GM12891 (cell line): Measurements from ENCODE around the gene RNASE7.

Experiments
- POLR2A ChIP-seq: IDR thresholded peaks from 2 replicates; pipeline ENCODE4 v1.6.1; 2011; ENCODE audit warnings: low read depth, low read length, control low read depth
- POLR2AphosphoS5 ChIP-seq: IDR thresholded peaks from 2 replicates; pipeline ENCODE4 v1.6.1; 2011; ENCODE audit warnings: low read depth, low read length, control low read depth

DNA sequence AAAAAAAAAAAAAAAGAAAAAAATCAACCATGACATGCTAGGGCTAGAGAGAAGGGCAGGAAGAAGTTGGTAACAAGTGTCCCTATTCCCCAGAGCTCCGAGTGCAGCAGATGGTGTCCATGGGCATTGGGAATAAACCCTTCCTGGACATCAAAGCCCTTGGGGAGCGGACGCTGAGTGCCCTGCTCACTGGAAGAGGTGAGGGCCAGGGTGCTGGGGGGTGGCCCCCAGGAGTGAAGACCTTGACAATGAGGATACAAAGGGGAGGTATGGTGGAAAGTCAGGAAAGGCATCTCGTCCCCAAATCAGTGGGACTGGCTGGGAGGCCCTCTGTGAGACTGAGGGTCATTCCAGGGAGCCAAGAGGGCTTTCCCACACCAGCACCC lies 44.7 kb downstream of the RNASE7 start:
- TF ChIP-seq POLR2AphosphoS5: no peak
- no peak for TF ChIP-seq POLR2A
